Stomach (tissue), 4 donors: Measurements from ENCODE around the gene FLRT3.

Experiments used
- EP300 ChIP-seq: sonication (generic); formaldehyde crosslinking; IDR thresholded peaks from one replicate; pipeline ENCODE4 v1.6.1; 2017; ENCODE audit warnings: antibody characterized with exemption
- POLR2A ChIP-seq, 4 donors: fragments of 450-650 bp; IDR thresholded peaks; one replicate each; pipeline ENCODE4 v1.6.1; 2016; ENCODE audit warnings: antibody characterized with exemption in 4 of 4, control low read depth in 2 of 4, mild to moderate bottlenecking in 1 of 4, moderate library complexity in 1 of 4
- POLR2AphosphoS5 ChIP-seq, 3 donors: sonication (generic); formaldehyde crosslinking; IDR thresholded peaks; one replicate each; pipeline ENCODE4 v1.6.1; 2016; ENCODE audit warnings: antibody characterized with exemption in 3 of 3
- TF ChIP-seq, protein P1 (sequence below), 7 experiments: fragments of 450-650 bp in 4 of 7; fragments of 200-600 bp in 3 of 7; sonication (generic) in 3 of 7; IDR thresholded peaks; one replicate each; pipeline ENCODE4 v1.5.1; 2016 to 2019; ENCODE audit warnings: antibody characterized with exemption in 7 of 7, control low read depth in 2 of 7, mild to moderate bottlenecking in 1 of 7

GRCh38 chr20:14344746-14345145, 7.3 kb upstream of the FLRT3 start:
- TF ChIP-seq, protein P1, sequence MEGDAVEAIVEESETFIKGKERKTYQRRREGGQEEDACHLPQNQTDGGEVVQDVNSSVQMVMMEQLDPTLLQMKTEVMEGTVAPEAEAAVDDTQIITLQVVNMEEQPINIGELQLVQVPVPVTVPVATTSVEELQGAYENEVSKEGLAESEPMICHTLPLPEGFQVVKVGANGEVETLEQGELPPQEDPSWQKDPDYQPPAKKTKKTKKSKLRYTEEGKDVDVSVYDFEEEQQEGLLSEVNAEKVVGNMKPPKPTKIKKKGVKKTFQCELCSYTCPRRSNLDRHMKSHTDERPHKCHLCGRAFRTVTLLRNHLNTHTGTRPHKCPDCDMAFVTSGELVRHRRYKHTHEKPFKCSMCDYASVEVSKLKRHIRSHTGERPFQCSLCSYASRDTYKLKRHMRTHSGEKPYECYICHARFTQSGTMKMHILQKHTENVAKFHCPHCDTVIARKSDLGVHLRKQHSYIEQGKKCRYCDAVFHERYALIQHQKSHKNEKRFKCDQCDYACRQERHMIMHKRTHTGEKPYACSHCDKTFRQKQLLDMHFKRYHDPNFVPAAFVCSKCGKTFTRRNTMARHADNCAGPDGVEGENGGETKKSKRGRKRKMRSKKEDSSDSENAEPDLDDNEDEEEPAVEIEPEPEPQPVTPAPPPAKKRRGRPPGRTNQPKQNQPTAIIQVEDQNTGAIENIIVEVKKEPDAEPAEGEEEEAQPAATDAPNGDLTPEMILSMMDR (IDR thresholded peaks at IDR 0.05), result no peak
- TF ChIP-seq POLR2AphosphoS5 (IDR thresholded peaks at IDR 0.05) (no peak), POLR2A (IDR thresholded peaks at IDR 0.05) (no peak), EP300 (no peak)
